Measurements from ENCODE around the gene ABT1.

The ABT1 gene

GRCh38 chr6:26575494-26575939, 21.2 kb upstream of the ABT1 start:
- no peak for DNase-seq

GRCh38 chr6:26576407-26576843, 20.3 kb upstream of the ABT1 start:
- no peak for DNase-seq

GRCh38 chr6:26576929-26577719, 19.6 kb upstream of the ABT1 start:
- no peak for DNase-seq

GRCh38 chr6:26577720-26578072, 19.1 kb upstream of the ABT1 start:
- no peak for DNase-seq

GRCh38 chr6:26578279-26578678, 18.5 kb upstream of the ABT1 start:
- DNase-seq: no peak

GRCh38 chr6:26578741-26579140, 18.0 kb upstream of the ABT1 start:
- no peak for DNase-seq

GRCh38 chr6:26581164-26581915, 15.4 kb upstream of the ABT1 start:
- DNase-seq: no peak

- no peak for DNase-seq
Observed at GRCh38 chr6:26588965-26589364, 7.8 kb upstream of the ABT1 start.

GRCh38 chr6:26592649-26593048, 4.1 kb upstream of the ABT1 start:
- no peak for DNase-seq

GRCh38 chr6:26593278-26594130, 3.2 kb upstream of the ABT1 start:
- no peak for DNase-seq

- no peak for DNase-seq
Observed at GRCh38 chr6:26594131-26594498, 2.6 kb upstream of the ABT1 start.

GRCh38 chr6:26594730-26595632, 1.8 kb upstream of the ABT1 start:
- no peak for DNase-seq

GRCh38 chr6:26595669-26596269, 984 bp upstream of the ABT1 start:
- peak; percentile 85 for DNase-seq

GRCh38 chr6:26597389-26597766, 625 bp downstream of the ABT1 start:
- DNase-seq: no peak

- no peak for DNase-seq
Observed at GRCh38 chr6:26597821-26598220, 1.1 kb downstream of the ABT1 start.

- no peak for DNase-seq
Observed at GRCh38 chr6:26598267-26598666, 1.5 kb downstream of the ABT1 start.

GRCh38 chr6:26599134-26599533, 2.4 kb downstream of the ABT1 start:
- DNase-seq: no peak

GRCh38 chr6:26599591-26599990, 2.8 kb downstream of the ABT1 start:
- DNase-seq: no peak

GRCh38 chr6:26600759-26601158, 4.0 kb downstream of the ABT1 start:
- no peak for DNase-seq

GRCh38 chr6:26602262-26602661, 5.5 kb downstream of the ABT1 start:
- no peak for DNase-seq

GRCh38 chr6:26604026-26604425, 7.3 kb downstream of the ABT1 start:
- DNase-seq: no peak

GRCh38 chr6:26604797-26605196, 8.0 kb downstream of the ABT1 start:
- DNase-seq: no peak

Measured in NCI-H2029 treated with DMSO at 0.1 percent for 48 hours (cell line).